Measurements from ENCODE around the gene FSCN2. TPM values are rescaled to one million over a fixed set of nuclear protein-coding genes. Genes with fewer than 3 reads are reported as not detected.

Gene FSCN2
- total and polyA plus RNA-seq, 12 donors: 0.22 to 1.9 (median 0.72) TPM; not detected in 1

DNA sequence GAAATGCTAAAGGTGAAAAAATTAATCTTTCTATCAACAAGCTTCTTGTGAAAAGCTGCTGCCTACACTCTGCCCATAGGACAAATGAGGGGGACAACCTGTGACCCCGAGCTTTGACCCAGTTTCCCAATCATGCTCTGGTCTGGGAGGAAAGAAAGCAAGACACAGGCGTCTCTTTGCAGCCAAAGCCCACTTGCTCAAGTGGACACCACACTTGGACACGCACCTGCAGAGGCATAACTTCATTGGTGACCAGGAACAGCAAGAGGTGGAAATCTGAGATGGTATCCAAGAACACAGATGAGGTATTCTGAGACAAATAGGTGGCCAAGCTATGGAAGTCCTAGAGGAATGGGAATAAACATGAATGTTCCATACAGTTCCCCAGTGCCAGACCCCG lies 39.0 kb downstream of the FSCN2 start:
- no peaks in the 10 kb centered on the region for H3K27me3 ChIP-seq
- H3K27ac ChIP-seq: peak overlapping the region; percentile 37 to 92 (median 74)
- H3K9me3 ChIP-seq (replicated peaks in 1 of 3): no peaks in the 10 kb centered on the region
- intact Hi-C loops (cut with DNase I): no loop called here
- no peak for TF ChIP-seq POLR2A (IDR thresholded peaks at IDR 0.05)
- TF ChIP-seq, protein P1, sequence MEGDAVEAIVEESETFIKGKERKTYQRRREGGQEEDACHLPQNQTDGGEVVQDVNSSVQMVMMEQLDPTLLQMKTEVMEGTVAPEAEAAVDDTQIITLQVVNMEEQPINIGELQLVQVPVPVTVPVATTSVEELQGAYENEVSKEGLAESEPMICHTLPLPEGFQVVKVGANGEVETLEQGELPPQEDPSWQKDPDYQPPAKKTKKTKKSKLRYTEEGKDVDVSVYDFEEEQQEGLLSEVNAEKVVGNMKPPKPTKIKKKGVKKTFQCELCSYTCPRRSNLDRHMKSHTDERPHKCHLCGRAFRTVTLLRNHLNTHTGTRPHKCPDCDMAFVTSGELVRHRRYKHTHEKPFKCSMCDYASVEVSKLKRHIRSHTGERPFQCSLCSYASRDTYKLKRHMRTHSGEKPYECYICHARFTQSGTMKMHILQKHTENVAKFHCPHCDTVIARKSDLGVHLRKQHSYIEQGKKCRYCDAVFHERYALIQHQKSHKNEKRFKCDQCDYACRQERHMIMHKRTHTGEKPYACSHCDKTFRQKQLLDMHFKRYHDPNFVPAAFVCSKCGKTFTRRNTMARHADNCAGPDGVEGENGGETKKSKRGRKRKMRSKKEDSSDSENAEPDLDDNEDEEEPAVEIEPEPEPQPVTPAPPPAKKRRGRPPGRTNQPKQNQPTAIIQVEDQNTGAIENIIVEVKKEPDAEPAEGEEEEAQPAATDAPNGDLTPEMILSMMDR (IDR thresholded peaks at IDR 0.05): no peak
- peak overlapping the region in 1 of 4 donors; percentile 16 for H3K4me3 ChIP-seq
- no peak for DNase-seq
- peaks cover 14 to 24% of the 10 kb centered on the region in 2 donors for H3K4me1 ChIP-seq (replicated peaks in 1 of 2)
- peaks cover 0 to 86% of the 10 kb centered on the region in 2 donors for H3K36me3 ChIP-seq (replicated peaks in 1 of 2)
- 42 to 54% (median 46%) methylated on average over 4 of the region's 4 CpGs for WGBS, 4 donors

DNA sequence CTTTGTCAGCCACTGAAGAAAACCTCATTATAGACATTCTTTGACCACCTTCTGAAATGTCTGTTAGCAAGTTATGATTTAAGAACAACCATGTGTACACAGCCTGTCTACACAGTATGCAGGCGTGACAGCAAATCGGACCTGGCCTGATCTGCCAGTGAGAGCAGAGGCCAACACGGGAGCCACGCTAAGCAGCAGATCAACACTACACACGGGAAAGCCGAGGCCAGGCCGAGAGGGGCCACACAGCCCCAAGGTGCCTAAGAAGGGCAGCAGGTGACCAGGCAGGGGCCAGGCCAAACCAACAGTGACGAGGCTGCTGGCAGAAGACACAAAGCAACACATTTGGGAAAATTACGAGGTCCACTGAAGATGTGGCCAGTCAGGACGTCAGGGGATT lies 40.2 kb downstream of the FSCN2 start:
- Histone ChIP-seq H3K4me1 (replicated peaks in 1 of 2) (peaks cover 14 to 24% of the 10 kb centered on the region in 2 donors), H3K9me3 (replicated peaks in 1 of 3) (no peaks in the 10 kb centered on the region), H3K4me3 (no peak overlapping the region), H3K27ac (peak overlapping the region in 2 of 5 donors; percentile 74 to 92), H3K27me3 (no peaks in the 10 kb centered on the region), H3K36me3 (replicated peaks in 1 of 2) (peaks cover 0 to 73% of the 10 kb centered on the region in 2 donors)
- TF ChIP-seq, protein P1 (IDR thresholded peaks at IDR 0.05): no peak
- TF ChIP-seq POLR2A (IDR thresholded peaks at IDR 0.05): no peak
- intact Hi-C loops (cut with DNase I): no loop called here
- WGBS, 4 donors: 87 to 94% (median 88%) methylated on average over 8 to 10 of the region's 10 CpGs
- no peak for DNase-seq

DNA sequence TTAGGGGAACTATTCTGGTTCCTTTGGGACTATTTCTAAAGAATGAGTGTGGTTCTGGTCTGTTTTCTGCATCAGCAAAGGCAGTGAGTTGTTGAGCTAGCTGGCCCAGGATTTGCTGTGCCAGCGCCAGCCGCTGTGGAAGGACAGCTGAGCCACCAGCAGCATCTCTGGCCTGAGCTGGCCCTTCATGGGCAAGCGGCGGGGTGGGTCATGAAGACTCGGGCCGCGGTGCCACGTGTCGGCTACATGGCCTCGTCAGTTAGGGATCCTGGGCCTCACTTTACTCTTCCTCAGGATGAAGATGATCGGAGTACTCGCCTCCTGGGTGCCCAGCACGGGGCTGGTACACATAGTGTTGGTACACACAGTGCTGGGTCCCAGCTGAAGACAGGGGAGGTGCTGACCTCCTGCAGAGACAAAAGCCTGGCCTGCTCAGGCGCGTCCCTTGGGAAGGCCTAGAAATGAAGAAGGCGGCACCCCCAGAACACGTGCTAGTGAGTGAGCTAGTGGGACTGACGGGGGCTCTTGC lies 41.9 kb downstream of the FSCN2 start:
- H3K4me1 ChIP-seq (replicated peaks in 1 of 2): peaks cover 14 to 24% of the 10 kb centered on the region in 2 donors
- H3K27me3 ChIP-seq: no peaks in the 10 kb centered on the region
- TF ChIP-seq POLR2A (IDR thresholded peaks at IDR 0.05): no peak
- TF ChIP-seq, protein P1 (IDR thresholded peaks at IDR 0.05): no peak
- H3K9me3 ChIP-seq (replicated peaks in 1 of 3): no peaks in the 10 kb centered on the region
- H3K36me3 ChIP-seq (replicated peaks in 1 of 2): peaks cover 0 to 70% of the 10 kb centered on the region in 2 donors
- intact Hi-C loops (cut with DNase I): no loop called here
- no peak overlapping the region for H3K4me3 ChIP-seq
- no peak for DNase-seq
- H3K27ac ChIP-seq: no peak overlapping the region
- WGBS, 4 donors: 95 to 100% (median 99%) methylated on average over 5 to 18 of the region's 18 CpGs

DNA sequence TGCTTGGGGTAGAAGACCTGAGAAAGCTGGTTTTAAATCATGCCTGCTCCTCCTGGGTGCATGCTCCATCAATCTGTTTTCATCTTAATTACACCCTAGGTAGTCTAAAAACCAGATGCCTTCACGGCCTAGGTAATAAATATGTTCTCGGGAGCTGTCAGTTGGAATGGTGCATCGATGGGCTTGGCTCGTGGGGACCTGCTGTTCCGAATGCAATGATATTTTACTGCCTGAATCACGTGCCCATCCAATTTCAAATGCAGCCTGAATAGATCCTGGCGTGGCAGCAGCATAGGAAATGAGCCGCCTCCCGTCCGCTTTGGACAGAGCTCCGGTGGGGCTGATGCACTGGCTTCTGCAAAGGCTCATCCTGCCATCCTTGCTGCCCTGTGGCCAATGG lies 42.8 kb downstream of the FSCN2 start:
- Histone ChIP-seq H3K27ac (no peak overlapping the region), H3K4me3 (no peak overlapping the region), H3K9me3 (replicated peaks in 1 of 3) (no peaks in the 10 kb centered on the region), H3K27me3 (no peaks in the 10 kb centered on the region), H3K36me3 (replicated peaks in 1 of 2) (peaks cover 0 to 68% of the 10 kb centered on the region in 2 donors), H3K4me1 (replicated peaks in 1 of 2) (peaks cover 14 to 22% of the 10 kb centered on the region in 2 donors)
- 88 to 94% (median 90%) methylated on average over 11 of the region's 11 CpGs for WGBS, 4 donors
- TF ChIP-seq, protein P1 (IDR thresholded peaks at IDR 0.05): no peak
- TF ChIP-seq POLR2A (IDR thresholded peaks at IDR 0.05): no peak
- intact Hi-C loops (cut with DNase I): no loop called here
- no peak for DNase-seq
